ENCODE measurements around the gene CFAP99. TPM values are rescaled to one million over a fixed set of nuclear protein-coding genes. Genes with fewer than 3 reads are reported as not detected.

Gene CFAP99
- total and polyA plus RNA-seq, 2 of the 4 experiments (the other 2 are of a cell fraction) = not detected

- Histone ChIP-seq H3K4ac (ENCODE audit: low read depth, low read length) (no peak overlapping the region), H2BK15ac (ENCODE audit: low read depth, low read length) (no peak overlapping the region), H2BK20ac (ENCODE audit: low read depth, low read length) (no peak overlapping the region), H2AFZ (replicated peaks; ENCODE audit: low read length, poor library complexity) (no peak overlapping the region), H3K4me2 (ENCODE audit: low read depth, low read length) (no peak overlapping the region), H2AK5ac (ENCODE audit: low read depth, low read length) (no peak overlapping the region), H3K9me1 (ENCODE audit: insufficient read depth, low read length) (no peaks in the 10 kb centered on the region), H3K23ac (ENCODE audit: low read depth, low read length) (no peak overlapping the region), H3K36me3 (ENCODE audit: control insufficient read depth, insufficient read depth, low read length) (no peaks in the 10 kb centered on the region), H4K8ac (ENCODE audit: low read depth in 2 of 2, low read length in 2 of 2) (no peak overlapping the region), H3K9me3 (ENCODE audit: control insufficient read depth, insufficient read depth, low read length) (no peaks in the 10 kb centered on the region), H3K18ac (ENCODE audit: low read depth, low read length) (no peak overlapping the region), H4K91ac (ENCODE audit: insufficient read depth, low read depth, low read length) (no peak overlapping the region), H2BK5ac (ENCODE audit: low read depth, low read length, poor library complexity, severe bottlenecking) (no peak overlapping the region), H3K4me1 (ENCODE audit: control insufficient read depth, insufficient read depth, low read length) (peaks cover 4% of the 10 kb centered on the region; the same call in 1 of the 2 replicates), H3K27ac (ENCODE audit: insufficient read depth, low read length) (no peak overlapping the region), H3K4me3 (ENCODE audit: insufficient read depth, low read depth, low read length) (no peak overlapping the region), H2AK9ac (replicated peaks; ENCODE audit: low read depth, low read length, poor library complexity) (peak overlapping the region; percentile 45), H2BK120ac (ENCODE audit: low read depth, low read length) (no peak overlapping the region), H3K79me1 (ENCODE audit: low read depth in 1 of 2, low read length in 2 of 2) (no peaks in the 10 kb centered on the region), H3K9ac (ENCODE audit: low read depth, low read length) (no peak overlapping the region), H4K5ac (ENCODE audit: low read depth, low read length) (no peak overlapping the region), H3K27me3 (ENCODE audit: control insufficient read depth, insufficient read depth, low read length) (peaks cover 57% of the 10 kb centered on the region), H4K20me1 (ENCODE audit: insufficient read depth, low read length) (no peaks in the 10 kb centered on the region; the same call in 1 of the 2 replicates), H3K56ac (ENCODE audit: extremely low read depth, insufficient read depth, low read length) (no peak overlapping the region), H3K14ac (replicated peaks; ENCODE audit: low read depth, low read length) (no peak overlapping the region)
- DNase-seq = no peak
- no TSS peak for BruUV-seq (replicated peaks)
- TF ChIP-seq CTCF (conservative IDR thresholded peaks at IDR 0.05; ENCODE audit: low read depth, low read length) = no peak
- no peak for TF ChIP-seq MAZ (IDR thresholded peaks at IDR 0.05; ENCODE audit: borderline replicate concordance, low read depth, low read length)
- no peak for TF ChIP-seq SMC3 (IDR thresholded peaks at IDR 0.05; ENCODE audit: low read depth, low read length)
- in situ Hi-C loops (cut with MboI; ENCODE audit: low sequenced_read_pairs) (no loop called here), intact Hi-C loops (cut with micrococcal nuclease) (no loop called here), dilution Hi-C loops (cut with HindIII; ENCODE audit: low sequenced_read_pairs, unreplicated experiment) (no loop called here)
- no peak; the same call in 1 of the 2 replicates for ATAC-seq (ENCODE audit: low read depth)
- 36% methylated on average over 11 of the region's 20 CpGs; no CpG with 5 or more reads in 1 of the 2 experiments for WGBS, 2 experiments (ENCODE audit: extremely low coverage in 2 of 2, insufficient read length in 1 of 2)
- ChIA-PET POLR2A (ENCODE audit: unreplicated experiment) (no interaction called here), CTCF (interaction anchor here (0.6 kb wide), 1 partner anchor 101 kb away, joined by 4 read pairs; no protein-coding TSS in a partner anchor)
These were observed 27.9 kb upstream of the CFAP99 start for GRCh38 chr4:2390784-2391421.

Data from IMR-90 (cell line).